Thymus (tissue), 11 donors: Measurements from ENCODE around the gene STAT5B. TPM values are rescaled to one million over a fixed set of nuclear protein-coding genes. Genes with fewer than 3 reads are reported as not detected.
"Not testable (repeated sequence)": the region's sequence is repeated elsewhere in the genome, so short reads cannot be mapped to it uniquely, and the experiment has no call there.

Source experiments
- DNase-seq, 9 donors: peaks; one replicate each; pipeline ENCODE4 v3.0.0-alpha.2; 2013; ENCODE audit warnings: low spot score in 9 of 9, low read depth in 6 of 9, missing footprints in 1 of 9
- H3K27ac ChIP-seq, 2 donors: one replicate each; pipeline ENCODE4 v1.5.1; 2013; ENCODE audit warnings: control low read depth in 1 of 2, low read depth in 1 of 2, low read length in 1 of 2, mild to moderate bottlenecking in 1 of 2, moderate library complexity in 1 of 2
- H3K27me3 ChIP-seq, 2 donors: one replicate each; pipeline ENCODE4 v1.5.1; 2013; ENCODE audit warnings: low read length in 1 of 2; ENCODE audit not compliant: control insufficient read depth in 2 of 2, insufficient read depth in 1 of 2
- H3K36me3 ChIP-seq, 2 donors: one replicate each; pipeline ENCODE4 v1.5.1; 2013; ENCODE audit warnings: low read length in 1 of 2, mild to moderate bottlenecking in 1 of 2, moderate library complexity in 1 of 2; ENCODE audit not compliant: control insufficient read depth in 2 of 2, insufficient read depth in 2 of 2
- H3K4me1 ChIP-seq, 2 donors: one replicate each; pipeline ENCODE4 v1.5.1; 2013; ENCODE audit warnings: low read length in 2 of 2; ENCODE audit not compliant: control insufficient read depth in 2 of 2, insufficient read depth in 2 of 2
- H3K4me3 ChIP-seq, 2 donors: one replicate each; pipeline ENCODE4 v1.5.1; 2013; ENCODE audit warnings: low read length in 2 of 2, control low read depth in 1 of 2, mild to moderate bottlenecking in 1 of 2
- H3K9me3 ChIP-seq, 2 donors: one replicate each; pipeline ENCODE4 v1.5.1; 2013; ENCODE audit warnings: low read length in 1 of 2, mild to moderate bottlenecking in 1 of 2; ENCODE audit not compliant: control insufficient read depth in 2 of 2, insufficient read depth in 1 of 2
- WGBS: extraction: QIAGEN DNeasy Blood & Tissue Kit; methylation state at CpG from one replicate; pipeline ENCODE4 v1.1.7; 2013; 5-methylcytosine and 5-hydroxymethylcytosine counted together
- polyA plus RNA-seq: library from polyadenylated mRNA; stranded (reverse); fragments of 200-250 nt; gene quantifications from one replicate; pipeline ENCODE4 v1.2.3, GENCODE V29; 2013
- total RNA-seq: library from RNA; stranded (reverse); fragments of 120-200 nt; gene quantifications from one replicate; pipeline ENCODE4 v1.2.4, GENCODE V29; 2013
- donor health status: healthy.

STAT5B gene
- total and polyA plus RNA-seq, 2 donors = 40.9 to 51.6 TPM

GRCh38 chr17:42192189-42193126 is 83.7 kb downstream of the STAT5B start:
- no peak for DNase-seq
- no peak overlapping the region for H3K27ac ChIP-seq
- peaks cover 0 to 2% of the 10 kb centered on the region in 2 donors for H3K36me3 ChIP-seq
- no peaks in the 10 kb centered on the region for H3K9me3 ChIP-seq
- peaks cover 10 to 23% of the 10 kb centered on the region in 2 donors for H3K4me1 ChIP-seq
- no peaks in the 10 kb centered on the region for H3K27me3 ChIP-seq
- WGBS = 98% methylated on average over 23 of the region's 23 CpGs
- no peak overlapping the region for H3K4me3 ChIP-seq

GRCh38 chr17:42191275-42191608 is 84.9 kb downstream of the STAT5B start:
- H3K9me3 ChIP-seq = no peaks in the 10 kb centered on the region
- H3K36me3 ChIP-seq = peaks cover 0 to 2% of the 10 kb centered on the region in 2 donors
- no peak overlapping the region for H3K4me3 ChIP-seq
- no peaks in the 10 kb centered on the region for H3K27me3 ChIP-seq
- no peak overlapping the region for H3K27ac ChIP-seq
- WGBS = 98% methylated on average over 5 of the region's 5 CpGs
- H3K4me1 ChIP-seq = peaks cover 10 to 23% of the 10 kb centered on the region in 2 donors
- no peak for DNase-seq

GRCh38 chr17:42190491-42191274 is 85.5 kb downstream of the STAT5B start:
- DNase-seq = no peak
- no peak overlapping the region for H3K27ac ChIP-seq
- WGBS = 96% methylated on average over 17 of the region's 17 CpGs
- peaks cover 0 to 2% of the 10 kb centered on the region in 2 donors for H3K36me3 ChIP-seq
- no peaks in the 10 kb centered on the region for H3K9me3 ChIP-seq
- no peaks in the 10 kb centered on the region for H3K27me3 ChIP-seq
- peaks cover 10 to 23% of the 10 kb centered on the region in 2 donors for H3K4me1 ChIP-seq
- H3K4me3 ChIP-seq = no peak overlapping the region

- Histone ChIP-seq H3K36me3 (peaks cover 0 to 2% of the 10 kb centered on the region in 2 donors), H3K4me3 (no peak overlapping the region), H3K27me3 (no peaks in the 10 kb centered on the region), H3K27ac (no peak overlapping the region), H3K9me3 (no peaks in the 10 kb centered on the region), H3K4me1 (peaks cover 15 to 33% of the 10 kb centered on the region in 2 donors)
- WGBS = 96% methylated on average over 11 of the region's 11 CpGs
- no peak for DNase-seq
Measured at GRCh38 chr17:42189651-42189965, 86.6 kb downstream of the STAT5B start.

- DNase-seq = no peak
- H3K27me3 ChIP-seq = peaks cover 0 to 4% of the 10 kb centered on the region in 2 donors
- 82% methylated on average over 19 of the region's 19 CpGs for WGBS
- peaks cover 0 to 2% of the 10 kb centered on the region in 2 donors for H3K36me3 ChIP-seq
- H3K9me3 ChIP-seq = no peaks in the 10 kb centered on the region
- peaks cover 18 to 32% of the 10 kb centered on the region in 2 donors for H3K4me1 ChIP-seq
- H3K27ac ChIP-seq = peak overlapping the region in 1 of 2 donors; percentile 5
- no peak overlapping the region for H3K4me3 ChIP-seq
Measured at GRCh38 chr17:42188749-42189650, 87.2 kb downstream of the STAT5B start.

- WGBS = 95% methylated on average over 2 of the region's 2 CpGs
- Histone ChIP-seq H3K27ac (no peak overlapping the region), H3K4me3 (no peak overlapping the region), H3K9me3 (no peaks in the 10 kb centered on the region), H3K4me1 (peaks cover 10 to 32% of the 10 kb centered on the region in 2 donors), H3K27me3 (peaks cover 0 to 16% of the 10 kb centered on the region in 2 donors), H3K36me3 (peaks cover 0 to 2% of the 10 kb centered on the region in 2 donors)
- no peak for DNase-seq
Measured at GRCh38 chr17:42187833-42188232, 88.4 kb downstream of the STAT5B start.

- H3K27me3 ChIP-seq = peaks cover 11 to 32% of the 10 kb centered on the region in 2 donors
- not testable (repeated sequence) for H3K4me3 ChIP-seq, H3K9me3 ChIP-seq, H3K36me3 ChIP-seq, DNase-seq, H3K27ac ChIP-seq
- H3K4me1 ChIP-seq = peaks cover 15 to 36% of the 10 kb centered on the region in 2 donors
- 91% methylated on average over 5 of the region's 5 CpGs for WGBS
Measured at GRCh38 chr17:42186191-42186590, 90.0 kb downstream of the STAT5B start.

- Histone ChIP-seq H3K27ac (no peak overlapping the region), H3K27me3 (peaks cover 17 to 38% of the 10 kb centered on the region in 2 donors), H3K36me3 (peaks cover 0 to 2% of the 10 kb centered on the region in 2 donors), H3K4me3 (no peak overlapping the region), H3K4me1 (peaks cover 18 to 42% of the 10 kb centered on the region in 2 donors), H3K9me3 (peaks cover 0 to 5% of the 10 kb centered on the region in 2 donors)
- DNase-seq = no peak
- WGBS = 94% methylated on average over 7 of the region's 7 CpGs
Measured at GRCh38 chr17:42185621-42185930, 90.6 kb downstream of the STAT5B start.
